GM18519 (cell line): Measurements from ENCODE around the gene LY6G5C.
"Not testable (repeated sequence)": the region's sequence is repeated elsewhere in the genome, so short reads cannot be mapped to it uniquely, and the experiment has no call there.

ENCODE experiments used
- ATAC-seq: cut with Tn5 transposase; IDR thresholded peaks from one replicate; pipeline ENCODE4 v1.9.1; 2021; ENCODE audit warnings: mild to moderate bottlenecking, moderate library complexity; ENCODE audit not compliant: unreplicated experiment, low FRiP score

Gene LY6G5C

GRCh38 chr6:31715022-31715958 lies 34.4 kb upstream of the LY6G5C start, which contains the start of gene LY6G6D:
Gene LY6G6D, plus strand, starts transcription at chr6:31715348. Its CDS starts 8 bp downstream, at chr6:31715356.
- no peak for ATAC-seq

- ATAC-seq = no peak
Measured at GRCh38 chr6:31713991-31714684, 33.3 kb upstream of the LY6G5C start.

- no peak for ATAC-seq
Measured at GRCh38 chr6:31713465-31713864, 32.6 kb upstream of the LY6G5C start.

GRCh38 chr6:31712296-31712695 lies 31.4 kb upstream of the LY6G5C start:
- no peak for ATAC-seq

GRCh38 chr6:31711233-31711632 lies 30.4 kb upstream of the LY6G5C start:
- ATAC-seq = no peak

GRCh38 chr6:31710523-31711219 lies 29.8 kb upstream of the LY6G5C start:
- ATAC-seq = no peak

- ATAC-seq = not testable (repeated sequence)
Measured at GRCh38 chr6:31709157-31709556, 28.3 kb upstream of the LY6G5C start.

GRCh38 chr6:31708224-31708623 lies 27.4 kb upstream of the LY6G5C start:
- no peak for ATAC-seq

GRCh38 chr6:31707701-31708100 lies 26.8 kb upstream of the LY6G5C start:
- ATAC-seq = no peak

- no peak for ATAC-seq
Measured at GRCh38 chr6:31706599-31706998, 25.7 kb upstream of the LY6G5C start, which contains the start of gene LY6G6F. Gene LY6G6F, plus strand, starts transcription at chr6:31706866. Its CDS starts 41 bp downstream, at chr6:31706907.

- ATAC-seq = no peak
Measured at GRCh38 chr6:31705931-31706330, 25.1 kb upstream of the LY6G5C start.

- ATAC-seq = peak; percentile 81
Measured at GRCh38 chr6:31702819-31703716, 22.2 kb upstream of the LY6G5C start, which contains the start of gene ABHD16A. Gene ABHD16A, minus strand, starts transcription at chr6:31703324. Its CDS starts 43 bp downstream, at chr6:31703281.

GRCh38 chr6:31702405-31702818 lies 21.5 kb upstream of the LY6G5C start:
- ATAC-seq = no peak

- no peak for ATAC-seq
Measured at GRCh38 chr6:31701666-31702404, 21.0 kb upstream of the LY6G5C start.

- no peak for ATAC-seq
Measured at GRCh38 chr6:31700740-31701401, 20.0 kb upstream of the LY6G5C start.

- no peak for ATAC-seq
Measured at GRCh38 chr6:31697555-31697954, 16.7 kb upstream of the LY6G5C start.

GRCh38 chr6:31693535-31693934 lies 12.7 kb upstream of the LY6G5C start:
- no peak for ATAC-seq

- ATAC-seq = no peak
Measured at GRCh38 chr6:31692886-31693285, 12.0 kb upstream of the LY6G5C start.
